ENCODE data around the gene MYO1D.

MYO1D gene

GRCh38 chr17:32444301-32445073 is 432.4 kb downstream of the MYO1D start, which contains the start of gene PSMD11:
Gene PSMD11 (plus strand): TSS chr17:32444510. CDS start chr17:32444524, 14 bp downstream.
- peak; percentile 98 for DNase-seq

GRCh38 chr17:32443827-32444300 is 433.1 kb downstream of the MYO1D start:
- no peak for DNase-seq

Data from left hindlimb (tissue), 1 donor.